Neural cell (in vitro differentiated cells): ENCODE results near the gene CDC25B. TPM values are rescaled to one million over a fixed set of nuclear protein-coding genes. Genes with fewer than 3 reads are reported as not detected.

Source experiments
- H2AFZ ChIP-seq: fragments of 200-600, 300-800 bp; sonication (generic), shearing (Covaris generic); 2 replicates; pipeline ENCODE4 v1.6.0; 2014; ENCODE audit warnings: low read depth, mild to moderate bottlenecking, antibody characterized with exemption, low read length, moderate library complexity
- H3F3A ChIP-seq: fragments of 200-600 bp; shearing (Covaris generic); 2 replicates; pipeline ENCODE4 v1.6.1; 2016; ENCODE audit warnings: mild to moderate bottlenecking, moderate library complexity, mixed read lengths, antibody characterized with exemption, low read length; ENCODE audit not compliant: insufficient read depth, poor library complexity, severe bottlenecking
- H3K27ac ChIP-seq: fragments of 200-600, 300-800 bp; sonication (generic), shearing (Covaris generic); 2 replicates; pipeline ENCODE4 v1.5.1; 2014; ENCODE audit warnings: mild to moderate bottlenecking, low read length, moderate library complexity
- H3K27me3 ChIP-seq: fragments of 300-800, 200-600 bp; sonication (generic), shearing (Covaris generic); 2 replicates; pipeline ENCODE4 v1.6.0; 2014; ENCODE audit warnings: mild to moderate bottlenecking, low read depth, low read length, moderate library complexity; ENCODE audit not compliant: insufficient read depth
- H3K36me3 ChIP-seq: fragments of 300-800, 200-600 bp; sonication (generic), shearing (Covaris generic); 2 replicates; pipeline ENCODE4 v1.5.1; 2014; ENCODE audit warnings: mild to moderate bottlenecking, antibody characterized with exemption, low read length, moderate library complexity; ENCODE audit not compliant: insufficient read depth
- H3K4me2 ChIP-seq: fragments of 300-800, 200-600 bp; sonication (generic), shearing (Covaris generic); 2 replicates; pipeline ENCODE4 v1.6.0; 2014; ENCODE audit warnings: mild to moderate bottlenecking, low read length
- H3K4me3 ChIP-seq: fragments of 300-800, 200-600 bp; sonication (generic), shearing (Covaris generic); 2 replicates; pipeline ENCODE4 v1.5.1; 2014; ENCODE audit warnings: mild to moderate bottlenecking, low read length, moderate library complexity
- H3K79me2 ChIP-seq: fragments of 200-600 bp; shearing (Covaris generic); replicated peaks from 2 replicates; pipeline ENCODE4 v1.6.0; 2014; ENCODE audit warnings: mild to moderate bottlenecking, low read length, moderate library complexity; ENCODE audit not compliant: insufficient read depth
- H3K9ac ChIP-seq: fragments of 300-800, 200-600 bp; sonication (generic), shearing (Covaris generic); 2 replicates; pipeline ENCODE4 v1.6.1; 2016; ENCODE audit warnings: mild to moderate bottlenecking, low read length, mixed read lengths
- H3K9me2 ChIP-seq: fragments of 200-600 bp; shearing (Covaris generic); 2 replicates; pipeline ENCODE4 v1.6.1; 2016; ENCODE audit warnings: mild to moderate bottlenecking, low read length, mixed read lengths; ENCODE audit not compliant: insufficient read depth
- H3K9me3 ChIP-seq: fragments of 200-600, 300-800 bp; sonication (generic), shearing (Covaris generic); 2 replicates; pipeline ENCODE4 v1.6.1; 2016; ENCODE audit warnings: mild to moderate bottlenecking, mixed run types, low read length, moderate library complexity, mixed read lengths
- H4K20me1 ChIP-seq: fragments of 200-600 bp; shearing (Covaris generic); 2 replicates; pipeline ENCODE4 v1.6.1; 2016; ENCODE audit warnings: mild to moderate bottlenecking, mixed run types; ENCODE audit not compliant: insufficient read depth
- CTCF ChIP-seq: fragments of 450-650 bp; IDR thresholded peaks from 2 replicates; pipeline ENCODE4 v1.5.1; 2014; ENCODE audit warnings: antibody characterized with exemption, mild to moderate bottlenecking, moderate library complexity; ENCODE audit not compliant: poor library complexity, severe bottlenecking
- EP300 ChIP-seq: fragments of 450-650 bp; conservative IDR thresholded peaks from 2 replicates; pipeline ENCODE4 v1.6.1; 2014; ENCODE audit warnings: antibody characterized with exemption, mild to moderate bottlenecking, moderate library complexity; ENCODE audit not compliant: poor library complexity, severe bottlenecking
- EZH2 ChIP-seq: fragments of 200-600, 300-800 bp; shearing (Covaris generic), sonication (generic); IDR thresholded peaks from 2 replicates; pipeline ENCODE4 v1.6.1; 2014; ENCODE audit warnings: antibody characterized with exemption, low read length, borderline replicate concordance, mild to moderate bottlenecking; ENCODE audit not compliant: insufficient read depth, poor library complexity, severe bottlenecking
- MXI1 ChIP-seq: fragments of 450-650 bp; conservative IDR thresholded peaks from 2 replicates; pipeline ENCODE4 v1.6.1; 2014; ENCODE audit warnings: antibody characterized with exemption, mild to moderate bottlenecking; ENCODE audit not compliant: poor library complexity, severe bottlenecking
- POLR2AphosphoS5 ChIP-seq: IDR thresholded peaks from 2 replicates; pipeline ENCODE4 v1.6.1; 2012
- RAD21 ChIP-seq: fragments of 450-650 bp; conservative IDR thresholded peaks from 2 replicates; pipeline ENCODE4 v1.6.1; 2014; ENCODE audit warnings: antibody characterized with exemption, mild to moderate bottlenecking, moderate library complexity
- SMC3 ChIP-seq: fragments of 450-650 bp; conservative IDR thresholded peaks from 2 replicates; pipeline ENCODE4 v1.6.1; 2014; ENCODE audit warnings: antibody characterized with exemption, mild to moderate bottlenecking, moderate library complexity; ENCODE audit not compliant: poor library complexity
- TAF1 ChIP-seq: IDR thresholded peaks from 2 replicates; pipeline ENCODE4 v1.6.1; 2012; ENCODE audit warnings: low read depth
- polyA plus RNA-seq: library from polyadenylated mRNA; depleted of rRNA; stranded (reverse); fragments of >200 nt; gene quantifications from 2 replicates; pipeline ENCODE4 v1.2.3, GENCODE V29; 2014
- TF ChIP-seq, protein P1 (sequence below): IDR thresholded peaks from 2 replicates; pipeline ENCODE4 v1.6.1; 2012; ENCODE audit warnings: borderline replicate concordance

The CDC25B gene
- polyA plus RNA-seq, 1 donor from 2014 or later, result 26.5 TPM

GRCh38 chr20:3812259-3812681 lies 16.2 kb downstream of the CDC25B start:
- Histone ChIP-seq H3K36me3 (no peaks in the 10 kb centered on the region), H3K4me2 (no peak overlapping the region), H3K4me3 (no peak overlapping the region), H2AFZ (no peak overlapping the region), H3F3A (no peaks in the 10 kb centered on the region), H3K27ac (no peak overlapping the region), H3K9me2 (no peaks in the 10 kb centered on the region), H3K79me2 (no peaks in the 10 kb centered on the region), H3K9ac (no peak overlapping the region), H3K27me3 (no peaks in the 10 kb centered on the region), H4K20me1 (no peaks in the 10 kb centered on the region), H3K9me3 (no peaks in the 10 kb centered on the region)
- TF ChIP-seq CTCF, result no peak
- TF ChIP-seq, protein P1, sequence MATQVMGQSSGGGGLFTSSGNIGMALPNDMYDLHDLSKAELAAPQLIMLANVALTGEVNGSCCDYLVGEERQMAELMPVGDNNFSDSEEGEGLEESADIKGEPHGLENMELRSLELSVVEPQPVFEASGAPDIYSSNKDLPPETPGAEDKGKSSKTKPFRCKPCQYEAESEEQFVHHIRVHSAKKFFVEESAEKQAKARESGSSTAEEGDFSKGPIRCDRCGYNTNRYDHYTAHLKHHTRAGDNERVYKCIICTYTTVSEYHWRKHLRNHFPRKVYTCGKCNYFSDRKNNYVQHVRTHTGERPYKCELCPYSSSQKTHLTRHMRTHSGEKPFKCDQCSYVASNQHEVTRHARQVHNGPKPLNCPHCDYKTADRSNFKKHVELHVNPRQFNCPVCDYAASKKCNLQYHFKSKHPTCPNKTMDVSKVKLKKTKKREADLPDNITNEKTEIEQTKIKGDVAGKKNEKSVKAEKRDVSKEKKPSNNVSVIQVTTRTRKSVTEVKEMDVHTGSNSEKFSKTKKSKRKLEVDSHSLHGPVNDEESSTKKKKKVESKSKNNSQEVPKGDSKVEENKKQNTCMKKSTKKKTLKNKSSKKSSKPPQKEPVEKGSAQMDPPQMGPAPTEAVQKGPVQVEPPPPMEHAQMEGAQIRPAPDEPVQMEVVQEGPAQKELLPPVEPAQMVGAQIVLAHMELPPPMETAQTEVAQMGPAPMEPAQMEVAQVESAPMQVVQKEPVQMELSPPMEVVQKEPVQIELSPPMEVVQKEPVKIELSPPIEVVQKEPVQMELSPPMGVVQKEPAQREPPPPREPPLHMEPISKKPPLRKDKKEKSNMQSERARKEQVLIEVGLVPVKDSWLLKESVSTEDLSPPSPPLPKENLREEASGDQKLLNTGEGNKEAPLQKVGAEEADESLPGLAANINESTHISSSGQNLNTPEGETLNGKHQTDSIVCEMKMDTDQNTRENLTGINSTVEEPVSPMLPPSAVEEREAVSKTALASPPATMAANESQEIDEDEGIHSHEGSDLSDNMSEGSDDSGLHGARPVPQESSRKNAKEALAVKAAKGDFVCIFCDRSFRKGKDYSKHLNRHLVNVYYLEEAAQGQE, result no peak
- no peak for TF ChIP-seq EP300
- no peak for TF ChIP-seq TAF1
- TF ChIP-seq RAD21, result no peak
- TF ChIP-seq EZH2, result no peak
- no peak for TF ChIP-seq SMC3
- no peak for TF ChIP-seq POLR2AphosphoS5
- TF ChIP-seq MXI1, result no peak

GRCh38 chr20:3812975-3813847 lies 17.1 kb downstream of the CDC25B start:
- H3K27me3 ChIP-seq, result no peaks in the 10 kb centered on the region
- H3F3A ChIP-seq, result no peaks in the 10 kb centered on the region
- no peak overlapping the region for H3K9ac ChIP-seq
- H3K79me2 ChIP-seq, result no peaks in the 10 kb centered on the region
- no peak overlapping the region for H3K4me2 ChIP-seq
- no peak for TF ChIP-seq RAD21
- TF ChIP-seq TAF1, result no peak
- TF ChIP-seq EP300, result no peak
- TF ChIP-seq, protein P1, result no peak
- TF ChIP-seq CTCF, result no peak
- no peak for TF ChIP-seq MXI1
- TF ChIP-seq POLR2AphosphoS5, result no peak
- no peak for TF ChIP-seq EZH2
- TF ChIP-seq SMC3, result no peak
- H4K20me1 ChIP-seq, result no peaks in the 10 kb centered on the region
- no peaks in the 10 kb centered on the region for H3K9me3 ChIP-seq
- no peak overlapping the region for H2AFZ ChIP-seq
- no peak overlapping the region for H3K27ac ChIP-seq
- H3K9me2 ChIP-seq, result no peaks in the 10 kb centered on the region
- no peaks in the 10 kb centered on the region for H3K36me3 ChIP-seq
- H3K4me3 ChIP-seq, result no peak overlapping the region
